Bladder microvascular endothelial cell (primary cell): ENCODE data around the gene MAMSTR. TPM values are rescaled to one million over a fixed set of nuclear protein-coding genes. Genes with fewer than 3 reads are reported as not detected.

Source experiments
- total RNA-seq: library from RNA; depleted of rRNA; stranded (reverse); fragments of >200 nt; gene quantifications from 2 replicates; pipeline ENCODE4 v1.2.3, GENCODE V29; 2014

Gene MAMSTR
- total RNA-seq = 0.16 and 0.25 TPM in 2 replicates

GRCh38 chr19:48719263-48720171, at the start of gene MAMSTR:
TSS of gene MAMSTR (minus strand) at chr19:48719725. CDS start at chr19:48719031, 694 bp downstream.

GRCh38 chr19:48755084-48755641, 35.6 kb upstream of the MAMSTR start, which contains the start of gene FGF21:
TSS of gene FGF21 (plus strand) at chr19:48755524. CDS start at chr19:48756237, 713 bp downstream.

GRCh38 chr19:48752496-48753365, 33.2 kb upstream of the MAMSTR start, which contains the start of gene FUT1:
TSS of gene FUT1 (minus strand) at chr19:48752641. CDS start at chr19:48751281, 1,360 bp downstream.

GRCh38 chr19:48746738-48747575, 27.4 kb upstream of the MAMSTR start, which contains the start of gene IZUMO1:
TSS of gene IZUMO1 (minus strand) at chr19:48746909. CDS start at chr19:48745859, 1,050 bp downstream.

GRCh38 chr19:48740164-48740972, 20.8 kb upstream of the MAMSTR start, which contains the start of gene RASIP1:
TSS of gene RASIP1 (minus strand) at chr19:48740610. CDS start at chr19:48740282, 328 bp downstream.

GRCh38 chr19:48695743-48696352, 23.7 kb downstream of the MAMSTR start, which contains the start of gene FUT2:
TSS of gene FUT2 (plus strand) at chr19:48695971. CDS start at chr19:48702957, 6,986 bp downstream.

GRCh38 chr19:48672994-48673393, 46.5 kb downstream of the MAMSTR start, which contains the start of gene NTN5:
TSS of gene NTN5 (minus strand) at chr19:48673017. CDS start at chr19:48670986, 2,031 bp downstream.

Other genes with a start within 250 kb of the MAMSTR start
- 0.06 TPM in 1 of 2 replicates, not detected in the other for gene LMTK3, start 207.9 kb downstream of the MAMSTR start, total RNA-seq
- not detected in 2 replicates for gene SULT2B1, start 167.6 kb downstream of the MAMSTR start, total RNA-seq
- gene SPACA4, start 113.0 kb downstream of the MAMSTR start, total RNA-seq = not detected in 2 replicates
- gene FAM83E, start 104.6 kb downstream of the MAMSTR start, total RNA-seq = 0.49 and 0.94 TPM in 2 replicates
- 1,360 and 2,089 TPM in 2 replicates for gene RPL18, start 100.5 kb downstream of the MAMSTR start, total RNA-seq
- gene SPHK2, start 100.2 kb downstream of the MAMSTR start, total RNA-seq = 5.2 and 6.4 TPM in 2 replicates
- gene DBP, start 82.3 kb downstream of the MAMSTR start, total RNA-seq = 1.5 and 2.6 TPM in 2 replicates
- 0.97 and 2.7 TPM in 2 replicates for gene CA11, start 73.5 kb downstream of the MAMSTR start, total RNA-seq
- gene NTN5, start 46.7 kb downstream of the MAMSTR start, total RNA-seq = 0.06 and 0.16 TPM in 2 replicates
- gene FUT2, start 23.8 kb downstream of the MAMSTR start, total RNA-seq = not detected in 2 replicates
- gene RASIP1, start 20.9 kb upstream of the MAMSTR start, total RNA-seq = 60.3 and 78.2 TPM in 2 replicates
- 0.16 and 0.50 TPM in 2 replicates for gene IZUMO1, start 27.2 kb upstream of the MAMSTR start, total RNA-seq
- gene FUT1, start 32.9 kb upstream of the MAMSTR start, total RNA-seq = 6.3 and 6.9 TPM in 2 replicates
- gene FGF21, start 35.8 kb upstream of the MAMSTR start, total RNA-seq = not detected in 2 replicates
- gene BCAT2, start 91.3 kb upstream of the MAMSTR start, total RNA-seq = 31.7 and 33.9 TPM in 2 replicates
- gene HSD17B14, start 116.8 kb upstream of the MAMSTR start, total RNA-seq = 5.7 and 9.9 TPM in 2 replicates
- 0.32 and 4.3 TPM in 2 replicates for gene PLEKHA4, start 148.9 kb upstream of the MAMSTR start, total RNA-seq
- gene PPP1R15A, start 152.7 kb upstream of the MAMSTR start, total RNA-seq = 22.8 and 63.6 TPM in 2 replicates
- gene TULP2, start 179.0 kb upstream of the MAMSTR start, total RNA-seq = 0.13 and 0.16 TPM in 2 replicates
- 158 and 247 TPM in 2 replicates for gene NUCB1, start 180.6 kb upstream of the MAMSTR start, total RNA-seq
- gene DHDH, start 214.0 kb upstream of the MAMSTR start, total RNA-seq = not detected in 2 replicates
- gene BAX, start 235.2 kb upstream of the MAMSTR start, total RNA-seq = 90.2 and 164 TPM in 2 replicates
- 707 and 962 TPM in 2 replicates for gene FTL, start 245.6 kb upstream of the MAMSTR start, total RNA-seq